Measurements from ENCODE around the gene COMMD9.

COMMD9 gene

GRCh38 chr11:36224209-36224882 lies 64.9 kb downstream of the COMMD9 start:
- no peaks in the 10 kb centered on the region for H3K79me2 ChIP-seq (ENCODE audit: control insufficient read depth, insufficient read depth, low read length, unreplicated experiment)
- no peak overlapping the region for H2AFZ ChIP-seq (ENCODE audit: low read length, unreplicated experiment)
- H3K36me3 ChIP-seq (ENCODE audit: insufficient read depth, low read length): peaks cover 2% of the 10 kb centered on the region; the same call in 1 of the 2 replicates
- no peak overlapping the region for H3K4me3 ChIP-seq (ENCODE audit: low read depth, low read length)
- H3K27ac ChIP-seq (ENCODE audit: low read depth, low read length): no peak overlapping the region
- H3K27me3 ChIP-seq (ENCODE audit: insufficient read depth, low read length): no peaks in the 10 kb centered on the region
- peaks cover 3% of the 10 kb centered on the region for H3K4me1 ChIP-seq (ENCODE audit: control insufficient read depth, insufficient read depth, low read length, unreplicated experiment)

GRCh38 chr11:36222831-36223635 lies 66.2 kb downstream of the COMMD9 start:
- H3K79me2 ChIP-seq (ENCODE audit: control insufficient read depth, insufficient read depth, low read length, unreplicated experiment): no peaks in the 10 kb centered on the region
- H3K4me3 ChIP-seq (ENCODE audit: low read depth, low read length): no peak overlapping the region
- H2AFZ ChIP-seq (ENCODE audit: low read length, unreplicated experiment): no peak overlapping the region
- peaks cover 3% of the 10 kb centered on the region for H3K4me1 ChIP-seq (ENCODE audit: control insufficient read depth, insufficient read depth, low read length, unreplicated experiment)
- peaks cover 12% of the 10 kb centered on the region; the same call in 1 of the 2 replicates for H3K36me3 ChIP-seq (ENCODE audit: insufficient read depth, low read length)
- no peak overlapping the region for H3K27ac ChIP-seq (ENCODE audit: low read depth, low read length)
- H3K27me3 ChIP-seq (ENCODE audit: insufficient read depth, low read length): no peaks in the 10 kb centered on the region

Measured in ACC112 (cell line).